Measurements from ENCODE around the gene CEBPG.

Gene CEBPG

GRCh38 chr19:33343301-33343700 is 30.2 kb upstream of the CEBPG start:
- Histone ChIP-seq H3K27me3 (ENCODE audit: insufficient read depth, poor library complexity, severe bottlenecking) (no peaks in the 10 kb centered on the region), H3K4me3 (replicated peaks; ENCODE audit: insufficient read depth, low read length) (no peak overlapping the region)
- TF ChIP-seq CTCF (IDR thresholded peaks at IDR 0.05; ENCODE audit: insufficient read depth, low read length) (no peak), GABPA (IDR thresholded peaks at IDR 0.05; ENCODE audit: low read depth) (no peak), SPI1 (IDR thresholded peaks at IDR 0.05; ENCODE audit: borderline replicate concordance, low read depth) (no peak), POLR2AphosphoS5 (IDR thresholded peaks at IDR 0.05; ENCODE audit: low read depth) (no peak), REST (IDR thresholded peaks at IDR 0.05; ENCODE audit: insufficient replicate concordance, low read depth) (no peak)

DNA sequence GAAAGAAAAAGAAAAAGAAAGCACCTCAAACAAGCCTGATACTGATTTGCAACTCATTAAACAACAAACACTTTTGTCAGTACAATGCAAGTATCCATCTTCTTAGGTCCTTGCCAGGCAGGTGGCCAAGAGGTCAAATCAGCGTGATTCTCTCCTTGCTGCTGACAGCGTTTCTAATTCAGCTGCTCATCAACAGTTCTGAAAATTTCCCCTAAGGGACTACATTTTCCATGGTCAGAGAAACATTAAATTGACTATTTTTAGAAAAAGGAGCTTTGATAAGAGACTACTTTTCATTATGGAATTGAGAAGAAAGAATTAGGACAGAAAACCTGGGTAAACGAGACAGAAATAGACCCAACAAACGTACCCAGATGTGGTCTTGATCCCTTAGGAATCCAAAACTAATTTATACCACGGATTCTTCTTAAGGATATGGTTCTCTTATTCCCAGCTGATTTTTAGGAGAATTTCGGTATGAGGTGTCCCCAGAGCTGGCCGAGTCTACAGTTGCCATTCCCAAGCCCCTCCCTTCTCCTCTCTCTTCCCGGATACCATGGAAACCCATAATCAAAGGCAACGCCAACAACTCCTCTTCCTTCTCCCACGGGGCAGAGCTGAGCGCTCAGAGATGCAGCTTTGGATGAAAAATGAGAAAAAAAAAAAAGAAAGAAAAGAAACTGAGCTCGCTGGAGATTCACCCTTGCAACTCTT is 29.5 kb upstream of the CEBPG start:
- no peaks in the 10 kb centered on the region for H3K27me3 ChIP-seq (ENCODE audit: insufficient read depth, poor library complexity, severe bottlenecking)
- DNase-seq (ENCODE audit: low read depth in 1 of 2, low spot score in 1 of 2) = no peak

More at GRCh38 chr19:33343301-33343700, 30.2 kb upstream of the CEBPG start:
- no peak overlapping the region for H3K27ac ChIP-seq (replicated peaks)
- DNase-seq (ENCODE audit: low read depth in 1 of 2, low spot score in 1 of 2) = no peak

More for the DNA sequence above, 29.5 kb upstream of the CEBPG start:
- Histone ChIP-seq H3K27ac (replicated peaks) (no peak overlapping the region), H3K4me3 (replicated peaks; ENCODE audit: insufficient read depth, low read length) (no peak overlapping the region)
- no peak for TF ChIP-seq REST (IDR thresholded peaks at IDR 0.05; ENCODE audit: insufficient replicate concordance, low read depth)
- TF ChIP-seq CTCF (IDR thresholded peaks at IDR 0.05; ENCODE audit: insufficient read depth, low read length) = no peak
- no peak for TF ChIP-seq SPI1 (IDR thresholded peaks at IDR 0.05; ENCODE audit: borderline replicate concordance, low read depth)
- no peak for TF ChIP-seq GABPA (IDR thresholded peaks at IDR 0.05; ENCODE audit: low read depth)
- no peak for TF ChIP-seq POLR2AphosphoS5 (IDR thresholded peaks at IDR 0.05; ENCODE audit: low read depth)
